BJ (cell line): ENCODE results near the gene NISCH. TPM values are rescaled to one million over a fixed set of nuclear protein-coding genes. Genes with fewer than 3 reads are reported as not detected.
"Not testable (repeated sequence)": the region's sequence is repeated elsewhere in the genome, so short reads cannot be mapped to it uniquely, and the experiment has no call there.

Source experiments
- CTCF ChIA-PET: fragments of 350-600 bp; formaldehyde crosslinking; extraction: SDS; loops from one replicate; lab custom pipeline; 2021; ENCODE audit warnings: antibody characterized with exemption, inconsistent platforms; lab: Yijun Ruan, JAX
- POLR2A ChIA-PET: fragments of 300-600 bp; sonication (Branson Sonifier 250); formaldehyde crosslinking; extraction: SDS; loops from one replicate; lab custom pipeline; 2021; ENCODE audit warnings: antibody characterized with exemption; lab: Charles Lee
- DNase-seq: peaks from one replicate; pipeline ENCODE4 v3.0.0-alpha.2; 2011; ENCODE audit warnings: low read depth
- H3K27me3 ChIP-seq: 2 replicates; pipeline ENCODE4 v1.6.0; 2011; ENCODE audit warnings: low read length; ENCODE audit not compliant: control insufficient read depth, insufficient read depth
- H3K36me3 ChIP-seq: 2 replicates; pipeline ENCODE4 v1.5.1; 2011; ENCODE audit warnings: low read length; ENCODE audit not compliant: control insufficient read depth, insufficient read depth
- H3K4me3 ChIP-seq: 2 replicates; pipeline ENCODE4 v1.5.1; 2011; ENCODE audit warnings: low read depth, mild to moderate bottlenecking, control low read depth, low read length
- CTCF ChIP-seq: IDR thresholded peaks from 2 replicates; pipeline ENCODE4 v1.5.1; 2011; ENCODE audit warnings: low read depth, mild to moderate bottlenecking, control low read depth, inconsistent platforms, low read length, moderate library complexity; ENCODE audit not compliant: insufficient read depth
- polyA plus RNA-seq: library from polyadenylated mRNA; depleted of rRNA; stranded (reverse); fragments of >200 nt; gene quantifications from 2 replicates; pipeline ENCODE4 v1.2.3, GENCODE V29; 2011

Gene NISCH
- polyA plus RNA-seq, 1 experiment = 95.3 TPM

GRCh38 chr3:52523386-52524257 is 68.2 kb downstream of the NISCH start:
- CTCF ChIA-PET = interaction anchor here (1.2 kb wide), 1 partner anchor 55 kb away, joined by 3 read pairs; no protein-coding TSS in a partner anchor
- POLR2A ChIA-PET = no interaction called here
- no peak for TF ChIP-seq CTCF
- DNase-seq = no peak
- Histone ChIP-seq H3K27me3 (no peaks in the 10 kb centered on the region), H3K4me3 (no peak overlapping the region), H3K36me3 (peaks cover 33% of the 10 kb centered on the region)

GRCh38 chr3:52524258-52524751 is 68.9 kb downstream of the NISCH start:
- Histone ChIP-seq H3K27me3 (no peaks in the 10 kb centered on the region), H3K36me3 (peaks cover 39% of the 10 kb centered on the region), H3K4me3 (no peak overlapping the region)
- DNase-seq = no peak
- no peak for TF ChIP-seq CTCF
- ChIA-PET POLR2A (no interaction called here), CTCF (no interaction called here)

- CTCF ChIA-PET = no interaction called here
- Histone ChIP-seq H3K4me3 (no peak overlapping the region), H3K36me3 (peaks cover 39% of the 10 kb centered on the region), H3K27me3 (no peaks in the 10 kb centered on the region)
- no peak for DNase-seq
- POLR2A ChIA-PET = no interaction called here
- TF ChIP-seq CTCF = no peak
These were observed 69.6 kb downstream of the NISCH start for GRCh38 chr3:52524752-52525679.

- Histone ChIP-seq H3K27me3 (no peaks in the 10 kb centered on the region), H3K36me3 (peaks cover 39% of the 10 kb centered on the region), H3K4me3 (no peak overlapping the region)
- ChIA-PET POLR2A (no interaction called here), CTCF (interaction anchor here (0.6 kb wide), 1 partner anchor 74 kb away, joined by 3 read pairs; no protein-coding TSS in a partner anchor)
- no peak for DNase-seq
- no peak for TF ChIP-seq CTCF
These were observed 70.5 kb downstream of the NISCH start for GRCh38 chr3:52525680-52526561.

GRCh38 chr3:52526671-52527038 is 71.3 kb downstream of the NISCH start:
- peaks cover 39% of the 10 kb centered on the region for H3K36me3 ChIP-seq
- POLR2A ChIA-PET, CTCF ChIA-PET, H3K27me3 ChIP-seq, H3K4me3 ChIP-seq, DNase-seq: not testable (repeated sequence)
